WI38 (cell line): ENCODE results near the gene MCF2L2.

Source experiments
- H3K4me3 ChIP-seq: 2 replicates; pipeline ENCODE4 v1.5.1; 2011; ENCODE audit warnings: low read depth, mild to moderate bottlenecking, control low read depth, low read length
- TF ChIP-seq, protein P1 (sequence below): IDR thresholded peaks from 2 replicates; pipeline ENCODE4 v1.5.1; 2012; ENCODE audit warnings: low read depth, mild to moderate bottlenecking, control low read depth, low read length

The MCF2L2 gene

DNA sequence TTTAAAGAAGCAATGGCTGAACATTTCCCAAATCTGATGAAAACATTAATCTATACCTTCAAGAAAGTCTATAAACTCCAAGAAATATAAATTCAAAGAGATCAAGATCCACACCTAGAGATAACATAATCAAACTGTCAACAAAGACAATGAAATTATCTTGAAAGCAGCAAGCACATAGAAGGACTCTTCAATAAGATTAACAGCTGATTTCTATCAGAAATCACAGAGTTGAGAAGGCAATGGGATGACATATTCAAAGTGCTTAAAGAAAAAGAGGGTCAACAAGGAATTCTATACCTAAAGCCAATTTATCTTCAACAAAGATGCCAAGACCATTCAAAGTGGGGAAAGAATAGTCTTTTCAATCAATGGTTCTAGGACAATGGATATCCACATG is 224.7 kb downstream of the MCF2L2 start:
- TF ChIP-seq, protein P1, sequence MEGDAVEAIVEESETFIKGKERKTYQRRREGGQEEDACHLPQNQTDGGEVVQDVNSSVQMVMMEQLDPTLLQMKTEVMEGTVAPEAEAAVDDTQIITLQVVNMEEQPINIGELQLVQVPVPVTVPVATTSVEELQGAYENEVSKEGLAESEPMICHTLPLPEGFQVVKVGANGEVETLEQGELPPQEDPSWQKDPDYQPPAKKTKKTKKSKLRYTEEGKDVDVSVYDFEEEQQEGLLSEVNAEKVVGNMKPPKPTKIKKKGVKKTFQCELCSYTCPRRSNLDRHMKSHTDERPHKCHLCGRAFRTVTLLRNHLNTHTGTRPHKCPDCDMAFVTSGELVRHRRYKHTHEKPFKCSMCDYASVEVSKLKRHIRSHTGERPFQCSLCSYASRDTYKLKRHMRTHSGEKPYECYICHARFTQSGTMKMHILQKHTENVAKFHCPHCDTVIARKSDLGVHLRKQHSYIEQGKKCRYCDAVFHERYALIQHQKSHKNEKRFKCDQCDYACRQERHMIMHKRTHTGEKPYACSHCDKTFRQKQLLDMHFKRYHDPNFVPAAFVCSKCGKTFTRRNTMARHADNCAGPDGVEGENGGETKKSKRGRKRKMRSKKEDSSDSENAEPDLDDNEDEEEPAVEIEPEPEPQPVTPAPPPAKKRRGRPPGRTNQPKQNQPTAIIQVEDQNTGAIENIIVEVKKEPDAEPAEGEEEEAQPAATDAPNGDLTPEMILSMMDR, result no peak
- no peak overlapping the region for H3K4me3 ChIP-seq

DNA sequence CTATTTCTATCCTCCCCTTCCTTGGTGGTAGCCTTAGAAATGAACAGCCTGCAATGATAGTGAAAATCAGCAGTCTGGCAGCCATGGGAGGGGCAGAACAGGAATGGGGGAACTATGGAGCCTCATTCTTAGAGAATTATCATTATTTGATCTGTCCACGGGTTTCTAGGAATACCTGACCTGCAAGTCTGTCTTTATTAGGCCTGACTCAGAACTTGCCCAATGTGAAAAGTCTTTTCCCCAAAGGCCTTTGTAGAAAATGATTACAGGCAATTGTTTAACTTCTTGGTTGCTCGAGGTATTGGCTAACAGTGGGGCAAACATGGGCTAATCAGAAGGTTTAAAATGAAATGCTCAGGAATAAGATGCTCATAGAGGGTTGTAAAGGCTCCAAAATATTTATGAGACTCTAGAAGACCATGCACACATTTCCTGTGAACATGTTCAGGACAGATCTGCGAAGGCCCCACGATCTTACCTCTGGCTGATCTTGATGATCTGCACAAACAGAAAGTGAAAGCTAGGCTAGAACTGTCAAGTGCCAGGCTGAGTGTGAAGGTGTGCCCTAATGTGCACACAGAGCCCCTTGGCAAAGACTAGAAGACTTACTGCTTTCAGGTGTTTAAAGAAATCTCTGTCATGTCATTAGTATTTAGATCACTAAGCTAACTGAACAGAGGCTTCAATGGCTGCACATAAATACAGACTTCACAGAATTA is 226.3 kb downstream of the MCF2L2 start:
- TF ChIP-seq, protein P1, result no peak
- peak overlapping the region; percentile 13 for H3K4me3 ChIP-seq

DNA sequence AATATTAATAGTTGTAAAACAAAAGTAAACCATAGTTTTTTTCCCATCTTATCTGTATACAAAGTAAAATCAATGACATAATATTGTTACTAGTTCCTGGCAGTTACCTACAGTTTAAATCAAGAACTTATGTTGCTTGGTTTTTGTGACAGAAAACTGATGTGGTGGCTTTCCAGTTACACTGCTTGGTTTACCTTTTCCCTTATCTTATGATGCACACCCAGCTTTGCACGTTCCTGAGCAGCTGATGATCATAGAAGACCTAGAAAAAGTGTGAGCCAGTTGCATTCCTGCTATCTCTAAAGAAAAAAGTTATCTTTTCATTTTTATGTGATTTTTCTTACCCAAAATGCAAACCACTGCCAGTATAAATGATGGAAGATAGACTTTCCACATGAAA is 229.5 kb downstream of the MCF2L2 start:
- TF ChIP-seq, protein P1, result no peak
- H3K4me3 ChIP-seq, result no peak overlapping the region

DNA sequence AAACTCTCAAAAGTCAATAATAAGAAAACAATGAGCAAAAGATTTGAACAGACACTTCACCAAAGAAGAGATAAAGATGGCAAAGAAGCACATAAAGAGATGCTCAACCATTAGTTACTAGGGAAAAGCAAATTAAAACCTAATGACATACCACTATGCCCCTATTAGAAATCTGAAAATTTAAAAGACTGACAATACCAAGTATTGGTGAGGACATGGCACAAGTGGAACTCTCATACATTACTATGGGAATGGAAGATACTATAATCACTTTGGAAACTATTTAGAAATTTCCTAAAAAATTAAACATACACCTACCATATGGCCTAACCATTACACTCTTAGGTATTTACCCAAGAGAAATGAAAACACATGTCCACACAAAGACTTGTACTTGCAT is 230.7 kb downstream of the MCF2L2 start:
- no peak overlapping the region for H3K4me3 ChIP-seq
- TF ChIP-seq, protein P1, result no peak

DNA sequence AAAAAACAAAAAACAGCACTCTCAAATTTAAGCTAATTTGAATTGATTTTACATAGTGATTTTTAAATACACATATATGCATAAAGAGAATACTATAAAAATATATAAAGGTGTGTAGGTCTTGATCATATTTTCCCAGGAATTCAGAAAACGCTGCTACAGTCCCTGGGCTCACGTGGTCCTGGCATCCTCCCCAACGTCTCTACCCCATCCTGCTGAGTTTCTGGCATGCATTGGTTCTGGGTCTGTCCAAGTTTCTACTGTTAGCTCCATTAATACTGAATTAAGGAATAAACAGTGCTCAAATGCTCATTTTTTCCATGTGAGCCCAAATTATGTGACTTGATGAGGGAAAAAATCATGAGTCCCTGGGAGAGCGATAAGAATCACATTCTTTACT is 233.2 kb downstream of the MCF2L2 start:
- TF ChIP-seq, protein P1, result no peak
- H3K4me3 ChIP-seq, result no peak overlapping the region

DNA sequence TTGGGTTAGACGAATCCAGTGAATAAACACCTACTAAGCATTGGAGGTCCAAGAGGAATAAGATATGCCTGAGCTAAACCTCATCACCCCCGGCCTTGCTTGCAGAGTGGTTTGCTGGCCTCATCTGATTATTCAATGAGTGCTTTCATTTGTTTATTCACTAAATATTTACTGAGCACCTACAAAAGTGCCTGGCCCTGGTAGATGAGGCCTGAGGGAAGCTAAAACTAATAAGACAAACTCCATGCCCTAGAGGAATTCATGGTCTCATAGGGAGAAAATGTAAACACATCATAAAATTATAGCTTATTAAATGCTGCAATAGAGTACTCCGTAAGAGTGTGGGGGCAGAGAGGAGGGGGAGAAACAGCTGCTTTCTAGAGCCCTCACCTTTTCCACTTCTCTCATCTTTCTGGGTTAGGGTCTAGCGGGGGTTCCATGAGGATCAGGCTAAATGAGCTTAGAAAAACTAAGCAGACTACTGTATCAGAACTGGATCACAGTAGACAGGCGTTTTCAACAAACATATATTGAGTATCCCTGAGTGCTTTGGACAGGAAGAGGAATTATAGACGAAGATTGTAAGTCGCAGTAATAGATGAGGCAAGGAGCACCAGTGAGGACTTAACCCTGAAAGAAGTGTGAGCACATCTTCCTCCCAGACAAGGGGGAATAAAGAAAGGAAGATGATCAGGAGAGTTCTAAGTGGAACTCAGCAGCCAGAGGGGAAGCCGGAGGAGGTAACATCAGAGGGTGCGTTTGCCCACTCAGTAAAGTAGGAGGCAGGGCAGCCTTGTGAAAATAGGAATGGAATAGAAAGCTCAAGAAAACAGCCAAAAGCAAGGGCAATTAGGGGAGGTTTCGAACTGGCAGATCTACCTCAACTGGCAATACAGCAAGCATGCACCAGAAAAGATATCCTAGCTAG is 234.4 kb downstream of the MCF2L2 start:
- TF ChIP-seq, protein P1, result no peak

More for the DNA sequence above, 234.4 kb downstream of the MCF2L2 start:
- no peak overlapping the region for H3K4me3 ChIP-seq
